SIG-M5 treated with dmso at 0.1 percent for 504 hours (cell line): ENCODE data around the gene STRN.
"Not testable (repeated sequence)": the region's sequence is repeated elsewhere in the genome, so short reads cannot be mapped to it uniquely, and the experiment has no call there.

Experiments
- DNase-seq: peaks from one replicate; lab custom pipeline; 2025; ENCODE audit not compliant: unreplicated experiment; lab: John Stamatoyannopoulos, UW

STRN gene

GRCh38 chr2:36964496-36965058 lies 1.8 kb downstream of the STRN start:
- DNase-seq = no peak

GRCh38 chr2:36963734-36964133 lies 2.6 kb downstream of the STRN start:
- no peak for DNase-seq

GRCh38 chr2:36963106-36963505 lies 3.2 kb downstream of the STRN start:
- DNase-seq = peak; percentile 47

- no peak for DNase-seq
These were observed 5.6 kb downstream of the STRN start for GRCh38 chr2:36960773-36961172.

GRCh38 chr2:36960005-36960675 lies 6.2 kb downstream of the STRN start:
- DNase-seq = no peak

GRCh38 chr2:36954977-36955607 lies 11.2 kb downstream of the STRN start:
- no peak for DNase-seq

- peak; percentile 27 for DNase-seq
These were observed 13.6 kb downstream of the STRN start for GRCh38 chr2:36952748-36953197.

- DNase-seq = no peak
These were observed 14.8 kb downstream of the STRN start for GRCh38 chr2:36951574-36951973.

GRCh38 chr2:36951027-36951518 lies 15.3 kb downstream of the STRN start:
- no peak for DNase-seq

- DNase-seq = no peak
These were observed 16.5 kb downstream of the STRN start for GRCh38 chr2:36949845-36950244.

GRCh38 chr2:36945240-36945639 lies 21.1 kb downstream of the STRN start:
- DNase-seq = not testable (repeated sequence)

- no peak for DNase-seq
These were observed 24.5 kb downstream of the STRN start for GRCh38 chr2:36941867-36942266.

GRCh38 chr2:36936526-36936925 lies 29.8 kb downstream of the STRN start:
- not testable (repeated sequence) for DNase-seq

GRCh38 chr2:36931688-36932087 lies 34.6 kb downstream of the STRN start:
- DNase-seq = not testable (repeated sequence)

GRCh38 chr2:36930787-36931410 lies 35.4 kb downstream of the STRN start:
- not testable (repeated sequence) for DNase-seq

GRCh38 chr2:36926175-36927132 lies 39.9 kb downstream of the STRN start:
- not testable (repeated sequence) for DNase-seq

GRCh38 chr2:36922629-36923028 lies 43.7 kb downstream of the STRN start:
- not testable (repeated sequence) for DNase-seq

- no peak for DNase-seq
These were observed 44.4 kb downstream of the STRN start for GRCh38 chr2:36921984-36922383.

- DNase-seq = no peak
These were observed 47.1 kb downstream of the STRN start for GRCh38 chr2:36919041-36919837.

GRCh38 chr2:36918307-36918706 lies 48.0 kb downstream of the STRN start:
- DNase-seq = no peak
